Stimulated activated CD4-positive, alpha-beta T cell treated with anti-CD3 and anti-CD28 coated beads, Interleukin-12 subunit alpha, Interleukin-12 subunit beta, amount 100 ng/mL, for 4 hours (primary cell): ENCODE results near the gene HCRTR1.

ENCODE experiments used
- DNase-seq: peaks from one replicate; pipeline ENCODE4 v3.0.0-alpha.2; 2020

The HCRTR1 gene

GRCh38 chr1:31598980-31599379, 18.5 kb upstream of the HCRTR1 start:
- DNase-seq: no peak

- DNase-seq: no peak
Measured at GRCh38 chr1:31600641-31601040, 16.8 kb upstream of the HCRTR1 start.

- DNase-seq: no peak
Measured at GRCh38 chr1:31602081-31602480, 15.4 kb upstream of the HCRTR1 start.

- DNase-seq: no peak
Measured at GRCh38 chr1:31605908-31606427, 11.5 kb upstream of the HCRTR1 start.

GRCh38 chr1:31607360-31607759, 10.1 kb upstream of the HCRTR1 start:
- DNase-seq: no peak

GRCh38 chr1:31609514-31610118, 7.9 kb upstream of the HCRTR1 start:
- no peak for DNase-seq

- no peak for DNase-seq
Measured at GRCh38 chr1:31614414-31615005, 3.0 kb upstream of the HCRTR1 start.

- no peak for DNase-seq
Measured at GRCh38 chr1:31615414-31615813, 2.1 kb upstream of the HCRTR1 start.

GRCh38 chr1:31615939-31616338, 1.6 kb upstream of the HCRTR1 start:
- no peak for DNase-seq

- peak; percentile 48 for DNase-seq
Measured at GRCh38 chr1:31617916-31618746, 642 bp downstream of the HCRTR1 start.

GRCh38 chr1:31618916-31619846, 1.7 kb downstream of the HCRTR1 start:
- DNase-seq: no peak

- DNase-seq: no peak
Measured at GRCh38 chr1:31620631-31621497, 3.4 kb downstream of the HCRTR1 start.

GRCh38 chr1:31621498-31621820, 4.0 kb downstream of the HCRTR1 start:
- DNase-seq: no peak

GRCh38 chr1:31621847-31622730, 4.6 kb downstream of the HCRTR1 start:
- DNase-seq: no peak

- DNase-seq: no peak
Measured at GRCh38 chr1:31623365-31623764, 5.9 kb downstream of the HCRTR1 start.

- DNase-seq: no peak
Measured at GRCh38 chr1:31624309-31624708, 6.8 kb downstream of the HCRTR1 start.

GRCh38 chr1:31624731-31625514, 7.4 kb downstream of the HCRTR1 start:
- no peak for DNase-seq

GRCh38 chr1:31625561-31626222, 8.2 kb downstream of the HCRTR1 start:
- DNase-seq: no peak
